ENCODE data around the gene HRH2. TPM values are rescaled to one million over a fixed set of nuclear protein-coding genes. Genes with fewer than 3 reads are reported as not detected.

Gene HRH2
- total RNA-seq, 1 experiment from 2014 or later: 3.3 TPM

DNA sequence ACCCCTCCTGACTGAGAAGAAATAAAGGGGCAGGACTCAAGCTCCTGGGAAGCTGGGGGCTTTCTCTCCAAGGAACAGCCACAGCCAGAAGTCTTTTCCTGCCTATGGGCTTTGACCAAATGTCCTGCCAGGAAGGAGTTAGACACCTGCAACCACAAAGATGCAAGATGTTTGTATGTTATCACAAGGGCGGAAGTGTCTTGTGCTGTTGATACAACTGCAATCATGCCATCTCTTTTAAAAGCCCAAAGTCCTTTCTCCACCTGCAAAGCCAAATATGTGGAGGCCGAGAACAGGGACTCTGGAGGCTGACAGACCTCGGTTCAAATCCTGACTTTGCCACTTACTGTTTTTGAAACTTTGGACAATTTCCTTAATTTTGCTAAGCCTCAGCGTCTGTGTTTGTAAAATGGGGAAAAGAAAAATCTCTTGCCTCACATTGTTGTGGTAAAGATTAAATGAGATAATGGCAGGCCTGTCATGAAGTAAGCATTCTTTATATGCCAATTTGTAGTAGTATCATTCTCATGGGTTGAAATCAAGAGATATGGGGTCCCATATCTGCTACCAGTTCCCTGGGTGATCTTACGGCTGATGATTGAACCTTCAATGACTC is 17.0 kb downstream of the HRH2 start:
- H3K79me1 ChIP-seq (ENCODE audit: insufficient read depth, low read depth, low read length, poor library complexity, severe bottlenecking): no peaks in the 10 kb centered on the region
- Mint-ChIP-seq H3K4me3 (no peak overlapping the region), H3K27ac (no peak overlapping the region), H3K4me1 (peaks cover 7 to 18% of the 10 kb centered on the region in 2 experiments; a peak in 3 of 4 replicates), H3K9me3 (no peaks in the 10 kb centered on the region), H3K27me3 (ENCODE audit: low read depth) (peaks cover 2% of the 10 kb centered on the region), H3K36me3 (ENCODE audit: insufficient read depth in 1 of 3, low read depth in 3 of 3) (no peaks in the 10 kb centered on the region)
- H4K20me1 ChIP-seq (ENCODE audit: control insufficient read depth, insufficient read depth, insufficient read length): no peaks in the 10 kb centered on the region
- no peaks in the 10 kb centered on the region for H3K27me3 ChIP-seq (ENCODE audit: insufficient read depth, low read length)
- TF ChIP-seq, protein P1, sequence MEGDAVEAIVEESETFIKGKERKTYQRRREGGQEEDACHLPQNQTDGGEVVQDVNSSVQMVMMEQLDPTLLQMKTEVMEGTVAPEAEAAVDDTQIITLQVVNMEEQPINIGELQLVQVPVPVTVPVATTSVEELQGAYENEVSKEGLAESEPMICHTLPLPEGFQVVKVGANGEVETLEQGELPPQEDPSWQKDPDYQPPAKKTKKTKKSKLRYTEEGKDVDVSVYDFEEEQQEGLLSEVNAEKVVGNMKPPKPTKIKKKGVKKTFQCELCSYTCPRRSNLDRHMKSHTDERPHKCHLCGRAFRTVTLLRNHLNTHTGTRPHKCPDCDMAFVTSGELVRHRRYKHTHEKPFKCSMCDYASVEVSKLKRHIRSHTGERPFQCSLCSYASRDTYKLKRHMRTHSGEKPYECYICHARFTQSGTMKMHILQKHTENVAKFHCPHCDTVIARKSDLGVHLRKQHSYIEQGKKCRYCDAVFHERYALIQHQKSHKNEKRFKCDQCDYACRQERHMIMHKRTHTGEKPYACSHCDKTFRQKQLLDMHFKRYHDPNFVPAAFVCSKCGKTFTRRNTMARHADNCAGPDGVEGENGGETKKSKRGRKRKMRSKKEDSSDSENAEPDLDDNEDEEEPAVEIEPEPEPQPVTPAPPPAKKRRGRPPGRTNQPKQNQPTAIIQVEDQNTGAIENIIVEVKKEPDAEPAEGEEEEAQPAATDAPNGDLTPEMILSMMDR (conservative IDR thresholded peaks at IDR 0.05): no peak
- H3K9me3 ChIP-seq (ENCODE audit: control insufficient read depth, low read depth, low read length): no peaks in the 10 kb centered on the region
- H3K23ac ChIP-seq (ENCODE audit: insufficient read length, low read depth, low read length): no peak overlapping the region
- H4K91ac ChIP-seq (ENCODE audit: insufficient read length, low read depth, low read length): no peak overlapping the region
- H2BK120ac ChIP-seq (ENCODE audit: low read depth, low read length, poor library complexity, severe bottlenecking): no peak overlapping the region
- H3K79me2 ChIP-seq (ENCODE audit: insufficient read depth, low read length): no peaks in the 10 kb centered on the region
- no peak overlapping the region for H3K27ac ChIP-seq (ENCODE audit: insufficient read length, low read depth, low read length)
- H4K8ac ChIP-seq (replicated peaks; ENCODE audit: insufficient read length, low read depth, low read length): no peak overlapping the region
- WGBS (ENCODE audit: extremely low coverage, insufficient read length, low lambda C conversion rate): no CpG with 5 or more reads among the region's 5 CpGs
- no peak overlapping the region for H4K5ac ChIP-seq (ENCODE audit: insufficient read length, low read depth, low read length)
- no peak overlapping the region for H2AK5ac ChIP-seq (ENCODE audit: insufficient read length, low read length)
- no peak overlapping the region for H3K4me2 ChIP-seq (ENCODE audit: insufficient read depth, insufficient read length, low read length)
- H3K23me2 ChIP-seq (ENCODE audit: insufficient read length, low read depth, low read length, poor library complexity, severe bottlenecking): no peaks in the 10 kb centered on the region
- H3K14ac ChIP-seq (ENCODE audit: insufficient read depth, low read length): no peak overlapping the region
- H3K56ac ChIP-seq (ENCODE audit: insufficient read length, low read depth, low read length): no peak overlapping the region
- H2AFZ ChIP-seq (ENCODE audit: low read length): no peak overlapping the region
- no peak overlapping the region for H3K9ac ChIP-seq (ENCODE audit: extremely low read depth, insufficient read length, low read length)
- H2BK20ac ChIP-seq (ENCODE audit: low read depth, low read length, poor library complexity, severe bottlenecking): no peak overlapping the region
- H2BK15ac ChIP-seq (ENCODE audit: low read depth, low read length): no peak overlapping the region
- no peak overlapping the region for H3K4ac ChIP-seq (ENCODE audit: low read depth, low read length)
- no peaks in the 10 kb centered on the region; the same call in 1 of the 2 replicates for H3K4me1 ChIP-seq (ENCODE audit: insufficient read depth, low read length)
- no peak overlapping the region for H2BK5ac ChIP-seq (ENCODE audit: insufficient read length, low read length)
- H3K18ac ChIP-seq (ENCODE audit: insufficient read length, low read depth, low read length): no peak overlapping the region
- H3T11ph ChIP-seq (ENCODE audit: low read length): no peak overlapping the region
- DNase-seq: no peak
- H2BK12ac ChIP-seq (ENCODE audit: insufficient read length, low read depth, low read length): no peak overlapping the region
